ENCODE data around the gene CHMP5. TPM values are rescaled to one million over a fixed set of nuclear protein-coding genes. Genes with fewer than 3 reads are reported as not detected.
A peak's percentile ranks its signal among the peaks of the same experiment; 100 is the strongest.

CHMP5 gene
- total RNA-seq (2013), result 91.6 TPM
- polyA plus RNA-seq (10 to 100 TPM; 33.5 to 72.5 (median 65.0) TPM), polyA minus RNA-seq (21.2 and 36.5 TPM in 2 replicates), total RNA-seq (19.2 to 143 (median 38.1) reads per million in 11 experiments)

- WGBS (ENCODE audit: insufficient coverage), result under 1% methylated on average over 63 of the region's 67 CpGs
- Histone ChIP-seq H3K79me2 (ENCODE audit: insufficient read depth, low read length) (peaks cover 70% of the 10 kb centered on the region), H3K9me3 (replicated peaks in 1 of 2; ENCODE audit: control insufficient read depth in 1 of 2, insufficient read depth in 1 of 2, low read length in 2 of 2) (no peaks in the 10 kb centered on the region), H3K36me3 (replicated peaks in 1 of 2; ENCODE audit: control insufficient read depth in 1 of 2, insufficient read depth in 2 of 2, low read length in 2 of 2) (peaks cover 59 to 69% of the 10 kb centered on the region in 2 donors), H3K4me2 (replicated peaks; ENCODE audit: extremely low read depth, low read length, poor library complexity, severe bottlenecking) (peak within 1 kb of the TSS; percentile 86), H3K27ac (ENCODE audit: low read depth in 1 of 2, low read length in 2 of 2) (peak within 1 kb of the TSS; percentile 87 to 96), H3K4me1 (ENCODE audit: control insufficient read depth in 1 of 2, insufficient read depth in 2 of 2, low read length in 2 of 2) (peaks cover 22 to 26% of the 10 kb centered on the region in 2 donors), H3K4me3 (replicated peaks in 1 of 3; ENCODE audit: low read depth in 2 of 3, low read length in 3 of 3) (peak within 1 kb of the TSS; percentile 79 to 98 (median 88)), H2AFZ (ENCODE audit: insufficient read depth, low read depth, low read length, poor library complexity, severe bottlenecking) (peak within 1 kb of the TSS; percentile 79), H3K27me3 (ENCODE audit: control insufficient read depth in 2 of 2, insufficient read depth in 2 of 2, low read length in 2 of 2) (no peaks in the 10 kb centered on the region), H3K9ac (ENCODE audit: insufficient read depth, low read length, poor library complexity, severe bottlenecking) (peak within 1 kb of the TSS; percentile 84), H4K20me1 (ENCODE audit: insufficient read depth, low read length) (peaks cover 28% of the 10 kb centered on the region)
- peak; percentile 99 for DNase-seq
- Mint-ChIP-seq H3K4me1 (peaks cover 35% of the 10 kb centered on the region), H3K4me3 (peak within 1 kb of the TSS; percentile 97 to 99), H3K27ac (peak within 1 kb of the TSS; percentile 97 to 100 (median 99)), H3K9me3 (peaks cover 0 to 2% (median 0%) of the 10 kb centered on the region in 7 donors), H3K27me3 (ENCODE audit: low read depth in 3 of 3) (peaks cover 0 to 1% (median 0%) of the 10 kb centered on the region in 3 donors), H3K36me3 (peaks cover 47 to 65% of the 10 kb centered on the region in 2 donors)
- intact Hi-C loops (cut with micrococcal nuclease), result loop anchor here (2.0 to 10.0 kb wide), 5 partner anchors 38 to 240 kb away; partner anchors contain the start of genes SMU1 (in 2 of the 2), B4GALT1 (in 1 of the 2) and DNAJA1 (in 1 of the 2)
- peak; percentile 17 for TF ChIP-seq CTCF (IDR thresholded peaks at IDR 0.05)
These were observed at the start of gene CHMP5, which contains the start of gene BAG1 for GRCh38 chr9:33264473-33265177. Gene CHMP5, plus strand, starts transcription at chr9:33265049. Its CDS starts 30 bp downstream, at chr9:33265079. Gene BAG1, minus strand, starts transcription at chr9:33264708.

GRCh38 chr9:33220681-33221567, 43.9 kb upstream of the CHMP5 start:
- Histone ChIP-seq H3K9ac (ENCODE audit: insufficient read depth, low read length, poor library complexity, severe bottlenecking) (peak overlapping the region; percentile 27), H3K27me3 (ENCODE audit: control insufficient read depth in 2 of 2, insufficient read depth in 2 of 2, low read length in 2 of 2) (no peaks in the 10 kb centered on the region), H3K9me3 (replicated peaks in 1 of 2; ENCODE audit: control insufficient read depth in 1 of 2, insufficient read depth in 1 of 2, low read length in 2 of 2) (no peaks in the 10 kb centered on the region), H2AFZ (ENCODE audit: insufficient read depth, low read depth, low read length, poor library complexity, severe bottlenecking) (peak overlapping the region; percentile 82), H3K4me3 (replicated peaks in 1 of 3; ENCODE audit: low read depth in 2 of 3, low read length in 3 of 3) (peak overlapping the region in 1 of 3 experiments; percentile 54), H3K27ac (ENCODE audit: low read depth in 1 of 2, low read length in 2 of 2) (peak overlapping the region; percentile 52 to 83), H4K20me1 (ENCODE audit: insufficient read depth, low read length) (no peaks in the 10 kb centered on the region), H3K79me2 (ENCODE audit: insufficient read depth, low read length) (no peaks in the 10 kb centered on the region), H3K4me2 (replicated peaks; ENCODE audit: extremely low read depth, low read length, poor library complexity, severe bottlenecking) (peak overlapping the region; percentile 56), H3K36me3 (replicated peaks in 1 of 2; ENCODE audit: control insufficient read depth in 1 of 2, insufficient read depth in 2 of 2, low read length in 2 of 2) (no peaks in the 10 kb centered on the region), H3K4me1 (ENCODE audit: control insufficient read depth in 1 of 2, insufficient read depth in 2 of 2, low read length in 2 of 2) (peaks cover 20% of the 10 kb centered on the region in 2 donors)
- peak overlapping the region; percentile 58 to 85 (median 81) for H3K27ac Mint-ChIP-seq
- peaks cover 0 to 3% (median 1%) of the 10 kb centered on the region in 3 donors for H3K27me3 Mint-ChIP-seq (ENCODE audit: low read depth in 3 of 3)
- no peaks in the 10 kb centered on the region for H3K36me3 Mint-ChIP-seq
- intact Hi-C loops (cut with micrococcal nuclease), result loop anchor here in 1 of 2 donors (5.0 to 10.0 kb wide), 2 partner anchors 46 to 139 kb away; no protein-coding TSS in a partner anchor
- H3K4me3 Mint-ChIP-seq, result peak overlapping the region; percentile 39 to 70
- 76% methylated on average over 5 of the region's 14 CpGs for WGBS (ENCODE audit: insufficient coverage)
- peaks cover 0 to 2% (median 0%) of the 10 kb centered on the region in 7 donors for H3K9me3 Mint-ChIP-seq
- no peak for TF ChIP-seq CTCF (IDR thresholded peaks at IDR 0.05)
- H3K4me1 Mint-ChIP-seq, result peaks cover 22% of the 10 kb centered on the region
- peak; percentile 37 to 62 (median 49) for DNase-seq

All from CD14-positive monocyte (primary cell).